ACHN (cell line): ENCODE data around the gene FZR1.
"Not testable (repeated sequence)": the region's sequence is repeated elsewhere in the genome, so short reads cannot be mapped to it uniquely, and the experiment has no call there.

Source experiments
- DNase-seq: peaks from one replicate; pipeline ENCODE4 v3.0.0-alpha.2; 2015
- in situ Hi-C: cut with HindIII; loops from 2 replicates; pipeline ENCODE4 v1.10.0; 2017; ENCODE audit warnings: low sequenced_read_pairs, low pct_ligation_motif_present, low pct_unique_long_range_greater_than_20kb

FZR1 gene

DNA sequence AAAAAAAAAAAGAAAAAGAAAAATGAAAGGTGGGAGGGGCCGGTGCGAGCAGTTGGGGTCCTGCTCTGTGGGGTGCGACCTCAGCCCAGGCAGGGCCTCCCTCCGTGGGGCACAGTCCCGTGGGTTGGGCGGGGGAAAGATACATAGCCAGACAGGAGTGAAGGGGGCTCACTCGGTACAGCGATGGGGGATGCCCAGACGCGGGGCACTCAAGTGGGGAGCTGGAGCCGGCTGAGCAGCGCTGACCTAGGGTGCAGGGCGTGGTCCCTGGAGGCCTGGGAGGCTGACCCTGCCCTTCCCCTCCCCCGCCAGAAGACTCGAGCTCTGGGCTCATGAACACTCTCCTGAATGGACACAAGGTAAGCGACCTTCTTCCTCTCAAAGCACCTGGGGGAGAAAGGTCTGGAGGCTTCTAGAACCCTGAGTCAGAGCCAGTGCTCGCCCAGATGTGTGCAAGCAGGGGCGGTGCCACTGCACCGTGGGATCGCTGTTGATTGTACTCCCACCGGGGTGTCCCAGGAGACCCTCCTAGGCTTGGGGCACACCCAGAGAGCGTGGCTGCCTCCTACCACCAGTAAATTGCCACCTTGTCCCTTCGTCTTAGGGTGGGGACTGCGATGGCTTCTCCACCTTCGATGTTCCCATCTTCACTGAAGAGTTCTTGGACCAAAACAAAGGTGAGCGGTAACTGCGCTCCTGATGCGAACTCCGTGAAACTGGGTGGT is 70.0 kb downstream of the FZR1 start:
- no peak for DNase-seq
- in situ Hi-C loops, result no loop called here

DNA sequence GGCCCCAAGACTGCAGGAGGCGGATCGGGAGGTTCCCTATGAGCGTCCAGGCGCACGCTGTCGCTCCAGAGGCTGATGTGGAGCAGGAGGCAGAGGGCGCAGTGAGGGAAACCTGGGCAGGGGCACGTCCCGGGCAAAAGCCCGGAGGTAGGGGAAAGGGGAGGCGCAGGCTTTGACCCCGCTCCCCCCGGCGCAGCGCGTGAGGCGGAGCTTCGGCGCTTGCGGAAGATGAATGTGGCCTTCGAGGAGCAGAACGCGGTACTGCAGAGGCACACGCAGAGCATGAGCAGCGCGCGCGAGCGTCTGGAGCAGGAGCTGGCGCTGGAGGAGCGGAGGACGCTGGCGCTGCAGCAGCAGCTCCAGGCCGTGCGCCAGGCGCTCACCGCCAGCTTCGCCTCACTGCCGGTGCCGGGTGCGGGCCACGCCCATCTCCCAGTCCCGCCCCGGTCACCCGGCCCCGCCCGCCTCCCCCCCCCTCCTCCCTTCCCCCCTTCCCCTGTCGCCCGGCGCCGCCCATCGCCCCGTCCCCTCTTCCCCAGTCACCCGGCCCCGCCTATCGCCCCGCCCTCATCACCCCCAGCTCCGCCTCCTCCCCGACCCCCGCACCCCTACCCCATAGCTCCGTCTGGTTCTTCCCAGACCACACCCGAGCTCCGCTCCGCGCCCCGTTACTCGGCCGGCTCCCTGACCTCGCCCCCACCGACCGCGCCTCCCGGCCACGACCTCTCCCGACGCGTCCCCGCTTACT is 70.8 kb downstream of the FZR1 start:
- in situ Hi-C loops, result no loop called here
- no peak for DNase-seq

DNA sequence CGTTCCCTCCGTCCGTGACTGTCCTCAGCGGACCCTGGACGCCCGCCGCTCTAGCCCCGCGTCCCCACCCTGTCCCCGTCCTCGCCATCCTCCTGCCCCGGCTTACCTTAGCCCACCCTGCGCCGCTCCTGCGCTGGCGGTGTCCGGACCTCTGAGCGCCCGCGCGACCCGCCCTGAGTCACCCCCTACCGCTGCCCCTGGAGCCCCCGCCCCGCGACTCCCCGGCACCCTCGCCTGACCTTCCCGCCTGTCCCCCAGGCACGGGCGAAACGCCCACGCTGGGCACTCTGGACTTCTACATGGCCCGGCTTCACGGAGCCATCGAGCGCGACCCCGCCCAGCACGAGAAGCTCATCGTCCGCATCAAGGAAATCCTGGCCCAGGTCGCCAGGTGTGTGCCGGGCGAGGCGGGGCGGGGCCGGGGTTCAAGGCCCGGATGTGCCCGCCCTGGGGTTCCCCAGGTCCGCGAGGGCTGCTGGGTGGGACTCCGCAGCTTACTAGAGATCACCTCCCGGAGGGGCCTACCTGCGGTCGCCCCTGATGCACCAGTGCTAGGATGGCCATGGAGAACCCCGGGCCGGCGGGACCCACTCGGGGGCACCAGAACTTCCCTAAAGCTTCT is 71.7 kb downstream of the FZR1 start:
- in situ Hi-C loops, result no loop called here
- DNase-seq, result no peak

DNA sequence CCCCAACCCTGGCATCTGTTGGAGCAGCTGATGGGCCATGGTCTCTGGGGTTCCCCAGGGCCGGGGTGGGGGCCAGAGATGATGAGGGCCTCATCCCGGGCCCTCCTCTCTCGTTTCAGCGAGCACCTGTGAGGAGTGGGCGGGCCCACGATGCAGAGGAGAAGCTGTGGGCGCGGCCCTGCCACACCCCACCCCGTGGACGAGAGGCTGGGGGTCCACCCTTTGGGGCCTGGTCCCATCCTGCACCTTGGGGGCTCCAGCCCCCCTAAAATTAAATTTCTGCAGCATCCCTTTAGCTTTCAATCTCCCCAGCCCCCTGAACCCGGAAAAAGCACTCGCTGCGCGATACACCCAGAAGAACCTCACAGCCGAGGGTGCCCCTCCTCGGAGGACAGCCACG is 72.3 kb downstream of the FZR1 start:
- no peak for DNase-seq
- in situ Hi-C loops, result no loop called here

DNA sequence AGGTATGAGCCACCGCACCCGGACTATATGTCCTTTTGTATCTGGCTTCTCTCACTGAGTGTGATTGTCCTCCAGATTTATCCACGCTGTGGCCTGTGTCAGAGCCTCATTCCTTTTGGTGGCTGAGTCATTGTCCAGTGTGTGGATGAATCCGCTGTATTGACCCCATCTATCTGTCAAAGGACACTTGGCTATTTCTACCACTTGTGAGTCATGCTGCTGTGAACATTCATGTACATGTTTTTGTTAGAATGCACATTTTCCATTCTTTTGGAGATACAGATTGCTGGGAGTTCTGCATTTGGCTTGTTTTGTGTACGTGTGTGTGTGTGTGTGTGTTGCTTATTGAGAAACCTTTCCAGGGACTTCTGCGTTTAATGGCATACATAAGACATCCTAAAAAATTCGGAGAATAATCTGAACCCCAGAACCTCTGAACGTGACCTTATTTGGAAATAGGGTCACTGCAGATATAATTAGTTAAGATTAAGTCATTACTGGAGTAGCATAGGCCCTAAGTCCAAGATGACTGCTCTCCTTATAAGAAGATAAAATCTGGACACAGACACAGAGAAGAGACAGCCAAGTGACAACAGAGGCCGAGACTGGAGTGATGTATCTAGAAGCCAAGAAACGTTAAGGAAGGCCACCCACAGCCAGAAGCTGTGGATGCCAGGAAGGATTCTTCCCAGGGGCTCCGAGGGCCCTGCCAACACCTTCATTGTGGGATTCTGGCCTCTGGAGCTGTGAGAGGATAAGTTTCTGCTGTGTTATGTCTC is 74.2 kb downstream of the FZR1 start:
- in situ Hi-C loops, result no loop called here
- DNase-seq, result peak; percentile 39

DNA sequence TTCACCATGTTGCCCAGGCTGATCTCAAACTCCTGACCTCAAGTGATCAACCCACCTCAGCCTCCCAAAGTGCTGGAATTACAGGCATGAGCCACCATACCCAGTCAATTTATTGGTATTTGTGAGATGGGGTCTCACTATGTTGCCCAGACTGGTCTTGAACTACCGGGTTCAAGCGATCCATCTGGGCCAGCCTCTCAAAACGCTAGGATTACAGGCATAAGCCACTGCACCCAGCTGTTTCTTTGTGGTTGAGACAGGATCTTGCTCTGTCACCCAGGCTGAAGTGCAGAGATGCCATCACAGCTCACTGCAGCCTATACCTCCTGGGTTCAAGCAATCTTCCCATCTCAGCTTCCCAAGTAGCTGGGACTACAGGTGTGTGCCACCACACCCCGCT is 75.7 kb downstream of the FZR1 start:
- DNase-seq, in situ Hi-C loops: not testable (repeated sequence)

DNA sequence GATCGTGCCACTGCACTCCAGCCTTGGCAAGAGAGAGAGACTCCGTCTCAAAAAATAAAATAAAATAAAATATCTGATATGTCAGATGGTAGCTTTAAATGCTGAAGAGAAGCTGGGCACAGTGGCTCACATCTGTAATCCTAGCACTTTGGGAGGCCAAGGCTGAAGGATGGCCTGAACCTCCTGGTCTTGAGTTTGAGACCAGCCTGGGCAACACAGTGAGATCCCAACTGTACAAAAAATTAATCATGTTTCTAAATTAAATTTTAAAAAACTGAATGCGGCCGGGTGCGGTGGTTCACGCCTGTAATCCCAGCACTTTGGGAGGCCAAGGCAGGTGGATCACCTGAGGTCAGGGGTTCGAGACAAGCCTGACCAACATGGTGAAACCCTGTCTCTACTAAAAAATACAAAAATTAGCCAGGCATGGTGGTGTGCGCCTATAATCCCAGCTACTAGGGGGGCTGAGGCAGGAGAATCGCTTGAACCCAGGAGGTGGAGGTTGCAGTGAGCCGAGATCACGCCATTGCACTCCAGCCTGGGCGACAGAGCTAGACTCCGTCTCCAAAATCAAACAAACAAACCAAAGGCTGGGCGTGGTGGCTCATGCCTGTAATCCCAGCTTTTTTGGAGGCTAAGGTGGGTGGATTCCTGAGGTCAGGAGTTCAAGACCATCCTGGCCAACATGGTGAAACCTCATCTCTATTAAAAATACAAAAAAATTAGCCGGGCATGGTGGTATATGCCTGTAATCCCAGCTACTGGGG is 78.1 kb downstream of the FZR1 start:
- in situ Hi-C loops, result not testable (repeated sequence)

DNA sequence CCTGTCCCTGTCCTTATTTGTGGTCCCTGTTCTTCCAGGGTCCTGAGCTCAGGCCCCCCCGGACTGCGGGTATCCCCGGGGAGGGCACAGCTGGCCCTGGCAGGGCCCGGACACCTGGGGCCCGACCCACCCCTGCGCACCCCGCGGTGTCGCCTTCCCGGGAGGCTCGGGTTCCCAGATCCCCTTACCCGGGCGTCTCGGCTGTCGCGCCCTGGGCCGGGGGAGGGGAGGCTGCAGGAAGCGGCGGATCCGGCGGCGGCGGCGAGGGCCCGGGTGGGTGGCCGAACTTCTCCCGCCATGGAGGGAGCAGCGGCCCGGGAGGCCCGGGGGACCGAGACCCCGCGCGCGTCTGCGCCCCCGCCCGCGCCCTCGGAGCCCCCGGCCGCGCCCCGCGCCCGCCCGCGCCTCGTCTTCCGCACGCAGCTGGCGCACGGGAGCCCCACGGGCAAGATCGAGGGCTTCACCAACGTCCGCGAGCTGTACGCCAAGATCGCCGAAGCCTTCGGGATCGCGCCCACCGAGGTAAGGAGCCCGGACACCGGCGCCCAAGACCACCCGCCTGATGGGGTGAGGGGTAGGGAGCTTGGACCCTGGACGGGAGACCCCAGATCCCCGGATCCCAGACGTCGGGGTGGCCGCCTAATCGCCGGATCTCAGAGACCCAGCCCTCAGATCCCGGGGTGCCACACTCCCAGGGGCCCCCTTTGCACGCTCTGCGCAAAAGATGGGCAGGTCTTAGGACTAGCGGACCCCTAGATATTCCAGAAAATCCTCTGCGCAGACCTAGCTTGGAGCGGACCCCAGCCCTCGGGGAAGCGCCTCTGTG is 79.4 kb downstream of the FZR1 start, which contains the start of gene GIPC3:
TSS of gene GIPC3 (plus strand) at position 178 of the 826 bp plus-strand sequence. CDS start at position 298, 120 bp downstream.
- no peak for DNase-seq

More for the DNA sequence above, 78.1 kb downstream of the FZR1 start:
- DNase-seq, result not testable (repeated sequence)

DNA sequence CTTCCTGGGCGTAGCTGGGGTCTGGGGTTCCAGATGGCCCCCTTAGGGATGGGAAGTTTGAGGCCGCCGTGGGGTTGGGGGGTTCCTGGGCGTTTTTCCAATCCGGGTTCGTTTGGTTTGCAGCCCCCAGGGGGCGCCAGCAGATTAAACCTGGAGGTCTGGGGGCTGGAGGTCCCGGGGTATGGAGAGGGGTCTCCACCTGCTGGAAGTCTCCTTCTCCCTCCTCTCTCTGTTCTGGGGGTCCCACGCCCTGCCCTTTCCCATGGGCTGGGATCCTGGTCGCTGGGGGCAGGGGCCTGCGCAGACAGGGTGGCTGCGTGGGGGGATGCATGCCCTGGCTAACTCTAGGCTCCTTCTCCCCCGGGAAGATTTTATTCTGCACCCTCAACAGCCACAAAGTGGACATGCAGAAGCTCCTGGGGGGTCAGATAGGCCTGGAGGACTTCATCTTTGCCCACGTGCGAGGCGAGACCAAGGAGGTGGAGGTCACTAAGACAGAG is 80.1 kb downstream of the FZR1 start:
- DNase-seq, result no peak

More for the DNA sequence above, 79.4 kb downstream of the FZR1 start, which contains the start of gene GIPC3:
- in situ Hi-C loops, result no loop called here

DNA sequence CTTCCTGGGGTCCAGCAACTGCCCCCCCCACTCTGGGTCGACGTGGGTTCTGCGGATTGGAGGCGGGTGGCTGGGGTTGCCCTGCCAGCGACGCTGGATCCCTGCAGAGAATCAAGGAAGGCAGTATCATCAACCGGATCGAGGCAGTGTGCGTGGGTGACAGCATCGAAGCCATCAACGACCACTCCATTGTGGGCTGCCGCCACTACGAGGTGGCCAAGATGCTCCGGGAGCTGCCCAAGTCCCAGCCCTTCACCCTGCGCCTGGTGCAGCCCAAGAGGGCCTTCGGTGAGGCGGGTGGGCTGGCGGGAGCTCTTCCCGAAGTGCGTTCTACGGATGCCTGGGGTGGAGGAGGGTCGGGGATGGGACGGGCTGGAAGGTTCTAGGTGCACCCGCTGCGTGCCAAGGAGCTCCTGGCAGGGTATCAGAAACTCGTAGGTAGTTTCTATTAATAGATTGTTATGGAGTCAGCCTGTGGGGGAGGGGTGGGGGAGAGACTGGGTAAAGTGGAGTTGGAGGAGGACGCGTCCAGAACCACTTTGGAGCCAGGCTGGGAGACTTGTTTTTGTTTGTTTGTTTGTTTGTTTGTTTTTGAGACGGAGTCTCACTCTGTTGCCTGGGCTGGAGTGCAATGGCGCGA is 80.7 kb downstream of the FZR1 start:
- DNase-seq, result no peak
- in situ Hi-C loops, result no loop called here

More for the DNA sequence above, 80.1 kb downstream of the FZR1 start:
- in situ Hi-C loops, result no loop called here
